Fibroblast of lung (primary cell): ENCODE measurements around the gene DHX16. TPM values are rescaled to one million over a fixed set of nuclear protein-coding genes. Genes with fewer than 3 reads are reported as not detected.

Experiments
- DNase-seq, 2 donors: peaks; one replicate each; pipeline versions ENCODE4 v3.0.0 to v3.0.0-alpha.2; 2010; ENCODE audit warnings: low read depth in 2 of 2
- H2AFZ ChIP-seq: 2 replicates; pipeline ENCODE4 v1.5.1; 2012; ENCODE audit warnings: low read length, control low read depth, inconsistent platforms
- H3K27ac ChIP-seq: 2 replicates; pipeline ENCODE4 v1.5.1; 2011; ENCODE audit warnings: low read length, control low read depth; ENCODE audit not compliant: insufficient read depth
- H3K27me3 ChIP-seq: 2 replicates; pipeline ENCODE4 v1.5.1; 2011; ENCODE audit warnings: mild to moderate bottlenecking, low read length; ENCODE audit not compliant: control insufficient read depth, insufficient read depth
- H3K36me3 ChIP-seq: 2 replicates; pipeline ENCODE4 v1.5.1; 2011; ENCODE audit warnings: low read length; ENCODE audit not compliant: control insufficient read depth, insufficient read depth
- H3K4me1 ChIP-seq: 2 replicates; pipeline ENCODE4 v1.5.1; 2011; ENCODE audit warnings: low read length; ENCODE audit not compliant: control insufficient read depth, insufficient read depth; ENCODE audit errors: extremely low read depth
- H3K4me2 ChIP-seq: 2 replicates; pipeline ENCODE4 v1.5.1; 2011; ENCODE audit warnings: low read length, control low read depth; ENCODE audit not compliant: insufficient read depth; ENCODE audit errors: extremely low read depth
- H3K4me3 ChIP-seq, 4 experiments: fragments of 200-600 bp in 1 of 4; sonication (generic) in 1 of 4; replicated peaks in 1 of 4; 2 replicates each; pipeline ENCODE4 v1.5.1; 2011 to 2016; ENCODE audit warnings: low read length in 4 of 4, low read depth in 3 of 4, mild to moderate bottlenecking in 3 of 4, control low read depth in 2 of 4, inconsistent platforms in 1 of 4, mixed read lengths in 1 of 4; ENCODE audit not compliant: insufficient read depth in 1 of 4; ENCODE audit errors: control extremely low read depth in 1 of 4
- H3K79me2 ChIP-seq: 2 replicates; pipeline ENCODE4 v1.5.1; 2012; ENCODE audit warnings: mild to moderate bottlenecking, low read length, inconsistent platforms; ENCODE audit not compliant: control insufficient read depth, insufficient read depth
- H3K9ac ChIP-seq: 2 replicates; pipeline ENCODE4 v1.5.1; 2011; ENCODE audit warnings: mild to moderate bottlenecking, low read length, control low read depth; ENCODE audit not compliant: insufficient read depth
- H3K9me3 ChIP-seq: 2 replicates; pipeline ENCODE4 v1.5.1; 2012; ENCODE audit warnings: low read depth, low read length; ENCODE audit not compliant: control insufficient read depth, insufficient read depth
- H4K20me1 ChIP-seq: 2 replicates; pipeline ENCODE4 v1.5.1; 2011; ENCODE audit warnings: low read length; ENCODE audit not compliant: control insufficient read depth, insufficient read depth; ENCODE audit errors: extremely low read depth
- CTCF ChIP-seq, 2 donors: IDR thresholded peaks in 1 of 2; conservative IDR thresholded peaks in 1 of 2; 1 replicate in 1 of 2; 2 replicates in 1 of 2; pipeline ENCODE4 v1.5.1; 2011 to 2012; ENCODE audit warnings: low read length in 2 of 2, control low read depth in 1 of 2, inconsistent platforms in 1 of 2, low read depth in 1 of 2, mild to moderate bottlenecking in 1 of 2
- EZH2 ChIP-seq: IDR thresholded peaks from 2 replicates; pipeline ENCODE4 v1.5.1; 2012; ENCODE audit warnings: low read length, control low read depth, mild to moderate bottlenecking; ENCODE audit errors: missing control alignments
- polyA plus RNA-seq, 2 donors: library from polyadenylated mRNA; depleted of rRNA in 1 of 2; stranded (reverse) in 1 of 2; unstranded in 1 of 2; fragments of >200 nt; gene quantifications; 2 replicates each; pipeline ENCODE4 v1.2.1, GENCODE V29; 2011 to 2012; ENCODE audit warnings: missing spikeins in 1 of 2
- total RNA-seq: library from RNA; depleted of rRNA; stranded (reverse); fragments of >200 nt; gene quantifications from 2 replicates; pipeline ENCODE4 v1.2.1, GENCODE V29; 2014

DHX16 gene
- total and polyA plus RNA-seq, 2 donors (not counting 1 experiment from before 2014, with no cell fraction given): 22.5 to 34.8 TPM

DNA sequence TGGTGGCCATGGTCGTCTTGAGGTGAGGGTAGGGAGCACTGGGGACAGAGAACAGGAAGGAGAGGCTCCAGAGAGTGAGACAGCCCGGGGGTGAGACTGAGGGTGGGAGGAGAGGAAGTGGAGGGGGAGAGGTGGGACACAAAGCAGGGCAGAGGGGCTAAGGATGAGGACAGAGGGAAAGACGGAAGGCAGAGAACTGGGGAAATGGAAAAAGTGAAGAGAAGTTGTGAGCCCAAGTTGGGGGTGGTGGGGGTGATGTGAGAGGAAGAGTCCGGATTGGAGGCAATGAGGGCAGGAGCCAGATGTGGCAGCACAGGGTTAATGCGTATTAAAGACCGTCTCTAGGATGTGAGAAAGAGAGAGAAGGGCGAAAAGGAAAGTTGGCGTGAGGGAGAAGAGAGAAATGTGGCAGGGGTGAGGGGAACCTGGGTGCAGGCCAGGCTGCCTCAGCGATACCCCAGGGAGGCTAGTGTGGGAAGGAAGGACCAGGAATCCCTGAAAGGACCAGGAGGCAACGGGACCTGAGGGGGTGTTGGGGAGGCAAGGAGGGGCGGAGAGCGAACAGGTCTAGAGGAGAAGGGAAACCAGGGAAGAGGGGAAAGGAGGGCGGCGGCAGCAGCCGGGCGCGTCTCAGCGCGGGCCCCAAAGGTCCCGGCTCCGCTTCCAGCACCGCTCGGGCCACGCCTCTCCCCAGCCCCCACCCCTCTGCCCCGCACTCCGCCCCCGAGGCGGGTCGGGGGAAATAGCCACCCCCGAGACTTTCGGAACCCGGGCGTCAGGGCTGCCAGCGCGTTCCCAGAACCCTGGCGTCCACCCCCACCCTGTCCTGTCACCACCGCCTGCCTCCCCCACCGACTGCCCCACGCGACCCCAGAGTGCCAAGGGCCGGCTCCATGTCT is 13.5 kb upstream of the DHX16 start, which contains the start of gene PPP1R18:
Gene PPP1R18 (minus strand): TSS at position 637 of the 899 bp plus-strand sequence. CDS start 627 bp downstream, at position 10.
- H3K9me3 ChIP-seq: no peaks in the 10 kb centered on the region
- peak in 1 of 2 donors; percentile 66 for DNase-seq
- peak within 1 kb of the TSS; percentile 97 for H3K9ac ChIP-seq

GRCh38 chr6:30685157-30686008 is 12.6 kb upstream of the DHX16 start:
- Histone ChIP-seq H3K4me1 (peaks cover 26% of the 10 kb centered on the region), H3K4me2 (peak overlapping the region; percentile 98), H2AFZ (no peak overlapping the region), H3K9me3 (no peaks in the 10 kb centered on the region), H3K79me2 (peaks cover 92% of the 10 kb centered on the region), H3K27ac (peak overlapping the region; percentile 99), H3K4me3 (peak overlapping the region; percentile 80 to 95 (median 92)), H4K20me1 (no peaks in the 10 kb centered on the region), H3K9ac (peak overlapping the region; percentile 63), H3K27me3 (no peaks in the 10 kb centered on the region), H3K36me3 (peaks cover 10% of the 10 kb centered on the region)
- peak in 1 of 2 donors; percentile 34 for DNase-seq
- TF ChIP-seq CTCF (conservative IDR thresholded peaks at IDR 0.05 in 1 of 2, IDR thresholded peaks at IDR 0.05 in 1 of 2; ENCODE audit: low read depth in 1 of 2, low read length in 2 of 2): peak in 1 of 2 donors; percentile 39
- no peak for TF ChIP-seq EZH2

More for the DNA sequence above, 13.5 kb upstream of the DHX16 start, which contains the start of gene PPP1R18:
- H3K4me3 ChIP-seq: peak within 1 kb of the TSS; percentile 80 to 95 (median 92)
- H4K20me1 ChIP-seq: no peaks in the 10 kb centered on the region
- peaks cover 83% of the 10 kb centered on the region for H3K79me2 ChIP-seq
- peaks cover 10% of the 10 kb centered on the region for H3K36me3 ChIP-seq
- peak within 1 kb of the TSS; percentile 100 for H3K4me2 ChIP-seq
- no peak within 1 kb of the TSS for H2AFZ ChIP-seq
- no peaks in the 10 kb centered on the region for H3K27me3 ChIP-seq
- H3K4me1 ChIP-seq: peaks cover 24% of the 10 kb centered on the region
- peak within 1 kb of the TSS; percentile 99 for H3K27ac ChIP-seq
- TF ChIP-seq EZH2 (no peak), CTCF (conservative IDR thresholded peaks at IDR 0.05 in 1 of 2, IDR thresholded peaks at IDR 0.05 in 1 of 2; ENCODE audit: low read depth in 1 of 2, low read length in 2 of 2) (no peak)
